MCF 10A (cell line): ENCODE data around the gene PAX5. TPM values are rescaled to one million over a fixed set of nuclear protein-coding genes. Genes with fewer than 3 reads are reported as not detected.
"Not testable (repeated sequence)": the region's sequence is repeated elsewhere in the genome, so short reads cannot be mapped to it uniquely, and the experiment has no call there.

Experiments used
- BruUV-seq: library from RNA; stranded (reverse); fragments of 400-500 nt; replicated peaks from 2 replicates; lab custom pipeline; 2021; lab: Mats Ljungman, UMichigan
- CTCF ChIA-PET: fragments of 300-600 bp; sonication (Branson Sonifier 250); formaldehyde crosslinking; extraction: SDS; loops from one replicate; lab custom pipeline; 2021; ENCODE audit warnings: antibody characterized with exemption, inconsistent platforms; lab: Yijun Ruan, JAX
- POLR2A ChIA-PET: fragments of 300-600, 350-650 bp; sonication (Branson Sonifier 250); formaldehyde crosslinking; extraction: SDS; loops from one replicate; lab custom pipeline; 2020; ENCODE audit warnings: antibody characterized with exemption, inconsistent platforms; lab: Yijun Ruan, JAX
- DNase-seq: peaks from one replicate; pipeline ENCODE4 v3.0.0-alpha.2; 2018; ENCODE audit not compliant: unreplicated experiment
- H3K27ac Mint-ChIP-seq: one replicate; pipeline ENCODE4 v1.8.0; 2022; ENCODE audit warnings: mild to moderate bottlenecking, low read depth, mixed read lengths; ENCODE audit not compliant: unreplicated experiment
- H3K27me3 Mint-ChIP-seq: one replicate; pipeline ENCODE4 v1.8.0; 2022; ENCODE audit warnings: mixed read lengths; ENCODE audit not compliant: insufficient read depth, unreplicated experiment
- H3K36me3 Mint-ChIP-seq: one replicate; pipeline ENCODE4 v1.8.0; 2022; ENCODE audit warnings: mild to moderate bottlenecking, moderate library complexity, mixed read lengths; ENCODE audit not compliant: insufficient read depth, unreplicated experiment
- H3K4me1 Mint-ChIP-seq: one replicate; pipeline ENCODE4 v1.8.0; 2022; ENCODE audit warnings: mixed read lengths; ENCODE audit not compliant: insufficient read depth, unreplicated experiment
- H3K4me3 Mint-ChIP-seq: one replicate; pipeline ENCODE4 v1.8.0; 2022; ENCODE audit warnings: mild to moderate bottlenecking, moderate library complexity, mixed read lengths; ENCODE audit not compliant: unreplicated experiment
- H3K9me3 Mint-ChIP-seq: one replicate; pipeline ENCODE4 v1.8.0; 2022; ENCODE audit warnings: mixed read lengths; ENCODE audit not compliant: unreplicated experiment
- CTCF ChIP-seq: fragments of 200-600 bp; IDR thresholded peaks from one replicate; pipeline ENCODE4 v1.8.0; 2022; ENCODE audit warnings: antibody characterized with exemption, mild to moderate bottlenecking; ENCODE audit not compliant: unreplicated experiment
- intact Hi-C: fragments of 100-400 bp; cut with micrococcal nuclease; formaldehyde crosslinking; loops from 2 replicates; pipeline ENCODE4 v1.14.1; 2022
- total RNA-seq: library from RNA; stranded (reverse); gene quantifications from 2 replicates; pipeline ENCODE4 v1.2.3, GENCODE V29; 2022

Gene PAX5
- total RNA-seq, 1 experiment from 2014 or later: not detected

- no peaks in the 10 kb centered on the region for H3K36me3 Mint-ChIP-seq
- no peaks in the 10 kb centered on the region for H3K9me3 Mint-ChIP-seq
- H3K27ac Mint-ChIP-seq: no peak overlapping the region
- POLR2A ChIA-PET: interaction anchor here (0.7 to 1.2 kb wide), 2 partner anchors 9 to 43 kb away, joined by 3 to 4 read pairs; no protein-coding TSS in a partner anchor
- intact Hi-C loops: loop anchor here (5.0 kb wide), 2 partner anchors 391 to 541 kb away; no protein-coding TSS in a partner anchor
- H3K4me1 Mint-ChIP-seq: no peaks in the 10 kb centered on the region
- H3K4me3 Mint-ChIP-seq: no peak overlapping the region
- BruUV-seq: no TSS peak
- TF ChIP-seq CTCF: no peak
- no peak for DNase-seq
- H3K27me3 Mint-ChIP-seq: peaks cover 55% of the 10 kb centered on the region
- CTCF ChIA-PET: interaction anchor here (0.8 to 5.5 kb wide), 4 partner anchors 18 to 125 kb away, joined by 3 to 128 read pairs (median 4); no protein-coding TSS in a partner anchor
Observed at GRCh38 chr9:36870960-36871359, 163.1 kb downstream of the PAX5 start.

- H3K36me3 Mint-ChIP-seq, BruUV-seq, H3K27ac Mint-ChIP-seq, DNase-seq, H3K9me3 Mint-ChIP-seq, H3K4me3 Mint-ChIP-seq, H3K4me1 Mint-ChIP-seq: not testable (repeated sequence)
- intact Hi-C loops: loop anchor here (5.0 kb wide), 2 partner anchors 393 to 543 kb away; no protein-coding TSS in a partner anchor
- peaks cover 44% of the 10 kb centered on the region for H3K27me3 Mint-ChIP-seq
- ChIA-PET POLR2A (interaction anchor here (0.6 to 1.2 kb wide), 2 partner anchors 45 to 291 kb away, joined by 3 to 5 read pairs; no protein-coding TSS in a partner anchor), CTCF (interaction anchor here (0.9 to 1.3 kb wide), 6 partner anchors 9 to 460 kb away, joined by 3 to 5 read pairs (median 4); no protein-coding TSS in a partner anchor)
Observed at GRCh38 chr9:36869605-36870004, 164.5 kb downstream of the PAX5 start.

- no peak for TF ChIP-seq CTCF
- DNase-seq: no peak
- H3K4me3 Mint-ChIP-seq: no peak overlapping the region
- CTCF ChIA-PET: interaction anchor here (0.7 to 1.3 kb wide), 5 partner anchors 68 to 524 kb away, joined by 3 to 5 read pairs (median 3); no protein-coding TSS in a partner anchor
- H3K9me3 Mint-ChIP-seq: no peaks in the 10 kb centered on the region
- H3K4me1 Mint-ChIP-seq: no peaks in the 10 kb centered on the region
- BruUV-seq: no TSS peak
- POLR2A ChIA-PET: interaction anchor here (0.5 to 0.6 kb wide), 3 partner anchors 62 to 292 kb away, joined by 3 to 5 read pairs (median 3); no protein-coding TSS in a partner anchor
- H3K27me3 Mint-ChIP-seq: peaks cover 44% of the 10 kb centered on the region
- intact Hi-C loops: no loop called here
- H3K36me3 Mint-ChIP-seq: no peaks in the 10 kb centered on the region
- H3K27ac Mint-ChIP-seq: no peak overlapping the region
Observed at GRCh38 chr9:36868586-36869282, 165.3 kb downstream of the PAX5 start.

GRCh38 chr9:36867672-36868471 is 166.2 kb downstream of the PAX5 start:
- intact Hi-C loops: no loop called here
- peaks cover 38% of the 10 kb centered on the region for H3K27me3 Mint-ChIP-seq

More at GRCh38 chr9:36867672-36868471, 166.2 kb downstream of the PAX5 start:
- POLR2A ChIA-PET: interaction anchor here (0.6 kb wide), 1 partner anchor 61 kb away, joined by 3 read pairs; no protein-coding TSS in a partner anchor
- H3K4me3 Mint-ChIP-seq: no peak overlapping the region
- H3K36me3 Mint-ChIP-seq: no peaks in the 10 kb centered on the region
- no peak for DNase-seq
- BruUV-seq: no TSS peak
- CTCF ChIA-PET: interaction anchor here (0.7 to 1.3 kb wide), 2 partner anchors 123 to 128 kb away, joined by 3 to 4 read pairs; no protein-coding TSS in a partner anchor
- no peaks in the 10 kb centered on the region for H3K4me1 Mint-ChIP-seq
- no peak overlapping the region for H3K27ac Mint-ChIP-seq
- TF ChIP-seq CTCF: no peak
- no peaks in the 10 kb centered on the region for H3K9me3 Mint-ChIP-seq
